ENCODE measurements around the gene ASB6. TPM values are rescaled to one million over a fixed set of nuclear protein-coding genes. Genes with fewer than 3 reads are reported as not detected.

ASB6 gene
- total and polyA plus RNA-seq, 2 of the 13 experiments (the other 11 are each of a cell fraction or from before 2014, with no cell fraction given), result 8.2 to 8.4 TPM

DNA sequence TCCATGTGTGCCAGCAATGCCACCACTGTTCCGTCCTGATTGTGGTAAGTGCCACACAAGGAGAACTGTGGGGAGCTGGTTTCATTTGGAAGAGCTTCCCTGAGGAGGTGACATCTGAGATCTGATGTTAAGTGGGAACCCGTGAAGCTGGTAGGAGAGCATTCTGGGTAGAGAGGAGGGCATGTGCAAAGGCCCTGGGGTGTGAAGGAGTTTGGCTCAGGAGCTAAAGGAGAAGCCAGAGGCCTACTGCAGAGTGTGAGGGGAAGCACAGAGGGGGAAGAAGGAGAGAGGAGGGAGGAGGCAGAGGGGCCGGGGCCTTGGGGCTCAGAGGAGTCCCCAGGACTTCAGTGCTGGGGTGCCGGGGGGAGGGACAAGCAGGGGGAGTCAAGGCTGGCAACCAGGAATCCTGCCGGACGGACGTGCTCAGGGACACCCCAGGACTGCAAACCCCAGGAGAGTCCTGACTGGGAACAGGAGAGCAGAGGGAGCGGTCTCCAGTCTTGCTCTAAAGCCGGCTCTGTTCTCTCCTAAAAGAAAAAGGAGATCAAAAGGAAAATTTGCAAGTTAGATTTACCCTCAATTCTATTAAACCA is 40.8 kb downstream of the ASB6 start:
- H3K9ac ChIP-seq (ENCODE audit: insufficient read depth, low read depth, low read length), result no peak overlapping the region
- H3K4me3 ChIP-seq (replicated peaks in 1 of 3; ENCODE audit: insufficient read depth in 1 of 3, low read depth in 2 of 3, low read length in 3 of 3), result no peak overlapping the region
- no peaks in the 10 kb centered on the region for H3K79me2 ChIP-seq (ENCODE audit: insufficient read depth, low read length)
- POLR2A ChIA-PET, result interaction anchor here (0.9 to 1.2 kb wide), 3 partner anchors 21 to 105 kb away, joined by 4 read pairs; no protein-coding TSS in a partner anchor
- H4K20me1 ChIP-seq (ENCODE audit: insufficient read depth, low read length), result no peaks in the 10 kb centered on the region
- H3K27ac ChIP-seq (ENCODE audit: extremely low read length, insufficient read depth, low read length), result no peak overlapping the region
- CTCF ChIA-PET (ENCODE audit: low intra/inter-chr PET ratio, low total read pairs), result no interaction called here
- no peak overlapping the region for H3K4me2 ChIP-seq (ENCODE audit: low read depth, low read length)
- BruUV-seq (replicated peaks), result no TSS peak
- DNase-seq (ENCODE audit: low spot score), result no peak
- H3K4me1 ChIP-seq (ENCODE audit: insufficient read depth, low read length), result peaks cover 85% of the 10 kb centered on the region
- WGBS (ENCODE audit: low lambda C conversion rate), result 86% methylated on average over 9 of the region's 9 CpGs
- no peak for FAIRE-seq
- in situ Hi-C loops (cut with HindIII; ENCODE audit: extremely low pct_ligation_motif_present, low pct_unique_long_range_greater_than_20kb) (no loop called here), intact Hi-C loops (cut with micrococcal nuclease; ENCODE audit: unreplicated experiment) (no loop called here)
- ATAC-seq, result no peak
- no peak overlapping the region for H2AFZ ChIP-seq (ENCODE audit: low read length)
- no peaks in the 10 kb centered on the region for H3K9me3 ChIP-seq (ENCODE audit: low read length)
- no peaks in the 10 kb centered on the region for H3K36me3 ChIP-seq (replicated peaks in 1 of 2; ENCODE audit: control insufficient read depth in 1 of 2, insufficient read depth in 2 of 2, low read length in 2 of 2)
- TF ChIP-seq HNRNPLL (IDR thresholded peaks at IDR 0.05; ENCODE audit: low read depth, low read length, poor library complexity, severe bottlenecking) (no peak), SSRP1 (CRISPR knock-in tag; IDR thresholded peaks at IDR 0.05) (no peak), ZMYM3 (CRISPR knock-in tag; IDR thresholded peaks at IDR 0.05) (peak; percentile 33; the same call in 1 of the 2 replicates)
- no peaks in the 10 kb centered on the region for H3K27me3 ChIP-seq (ENCODE audit: control insufficient read depth in 1 of 2, insufficient read depth in 2 of 2, low read length in 2 of 2)

DNA sequence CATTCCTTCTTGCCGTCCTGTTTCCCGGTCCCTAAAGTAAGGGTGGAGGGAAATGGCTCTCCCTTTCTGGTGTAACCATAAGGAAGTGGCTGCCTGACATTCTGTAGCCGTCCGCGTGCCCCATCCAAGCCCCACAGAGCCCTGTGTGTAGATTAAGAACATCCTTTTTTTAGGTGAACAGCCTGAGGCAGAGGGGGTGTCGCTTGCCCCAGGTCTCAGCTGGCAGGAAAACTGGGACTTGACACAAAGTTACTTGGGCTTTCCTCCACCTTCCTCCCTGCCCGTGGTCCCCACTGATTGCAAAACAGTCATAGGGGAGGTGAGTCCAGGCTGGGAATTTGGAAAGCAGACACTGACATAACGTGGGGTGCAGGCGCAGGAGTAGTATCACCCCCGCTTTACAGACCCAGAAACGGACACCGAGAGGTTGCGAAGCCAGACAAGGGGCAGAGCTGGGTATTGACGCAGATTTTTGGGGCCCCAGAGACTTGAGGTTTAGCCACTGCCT is 43.8 kb downstream of the ASB6 start:
- TSS peak; percentile 87 for BruUV-seq (replicated peaks)
- peaks cover 85% of the 10 kb centered on the region for H3K4me1 ChIP-seq (ENCODE audit: insufficient read depth, low read length)
- H3K36me3 ChIP-seq (replicated peaks in 1 of 2; ENCODE audit: control insufficient read depth in 1 of 2, insufficient read depth in 2 of 2, low read length in 2 of 2), result no peaks in the 10 kb centered on the region
- peak overlapping the region; percentile 85 for H3K4me2 ChIP-seq (ENCODE audit: low read depth, low read length)
- ATAC-seq (no peak), DNase-seq (ENCODE audit: low spot score) (no peak), FAIRE-seq (no peak)
- intact Hi-C loops (cut with micrococcal nuclease; ENCODE audit: unreplicated experiment), result no loop called here
- peak overlapping the region; percentile 99 for H3K27ac ChIP-seq (ENCODE audit: extremely low read length, insufficient read depth, low read length)
- H2AFZ ChIP-seq (ENCODE audit: low read length), result no peak overlapping the region
- no peaks in the 10 kb centered on the region for H3K79me2 ChIP-seq (ENCODE audit: insufficient read depth, low read length)
- H3K9ac ChIP-seq (ENCODE audit: insufficient read depth, low read depth, low read length), result peak overlapping the region; percentile 92
- H4K20me1 ChIP-seq (ENCODE audit: insufficient read depth, low read length), result no peaks in the 10 kb centered on the region
- no peaks in the 10 kb centered on the region for H3K9me3 ChIP-seq (ENCODE audit: low read length)
- 55% methylated on average over 14 of the region's 14 CpGs for WGBS (ENCODE audit: low lambda C conversion rate)
- in situ Hi-C loops (cut with HindIII; ENCODE audit: extremely low pct_ligation_motif_present, low pct_unique_long_range_greater_than_20kb), result no loop called here
- POLR2A ChIA-PET, result interaction anchor here (1.0 to 4.5 kb wide), 23 partner anchors 9 to 458 kb away, joined by 3 to 110 read pairs (median 10); partner anchors contain the start of genes C9orf50, IER5L and NTMT1
- no peaks in the 10 kb centered on the region for H3K27me3 ChIP-seq (ENCODE audit: control insufficient read depth in 1 of 2, insufficient read depth in 2 of 2, low read length in 2 of 2)
- CTCF ChIA-PET (ENCODE audit: low intra/inter-chr PET ratio, low total read pairs), result no interaction called here
- peak overlapping the region; percentile 15 to 76 (median 47); a peak in 5 of 6 replicates for H3K4me3 ChIP-seq (replicated peaks in 1 of 3; ENCODE audit: insufficient read depth in 1 of 3, low read depth in 2 of 3, low read length in 3 of 3)
- peak; percentile 52; the same call in 1 of the 2 replicates for TF ChIP-seq ZSCAN21 (CRISPR knock-in tag; IDR thresholded peaks at IDR 0.05; ENCODE audit: borderline replicate concordance)
- TF ChIP-seq NRL (CRISPR knock-in tag; IDR thresholded peaks at IDR 0.05; ENCODE audit: borderline replicate concordance), result 0 out of 2 replicates have a peak, but pooled peaks have one; percentile 6
- no peak for TF ChIP-seq ZNF562 (CRISPR knock-in tag; IDR thresholded peaks at IDR 0.05; ENCODE audit: borderline replicate concordance)
- TF ChIP-seq ZNF891 (CRISPR knock-in tag; IDR thresholded peaks at IDR 0.05), result peak; percentile 16; the same call in 1 of the 2 replicates
- TF ChIP-seq, protein P1, sequence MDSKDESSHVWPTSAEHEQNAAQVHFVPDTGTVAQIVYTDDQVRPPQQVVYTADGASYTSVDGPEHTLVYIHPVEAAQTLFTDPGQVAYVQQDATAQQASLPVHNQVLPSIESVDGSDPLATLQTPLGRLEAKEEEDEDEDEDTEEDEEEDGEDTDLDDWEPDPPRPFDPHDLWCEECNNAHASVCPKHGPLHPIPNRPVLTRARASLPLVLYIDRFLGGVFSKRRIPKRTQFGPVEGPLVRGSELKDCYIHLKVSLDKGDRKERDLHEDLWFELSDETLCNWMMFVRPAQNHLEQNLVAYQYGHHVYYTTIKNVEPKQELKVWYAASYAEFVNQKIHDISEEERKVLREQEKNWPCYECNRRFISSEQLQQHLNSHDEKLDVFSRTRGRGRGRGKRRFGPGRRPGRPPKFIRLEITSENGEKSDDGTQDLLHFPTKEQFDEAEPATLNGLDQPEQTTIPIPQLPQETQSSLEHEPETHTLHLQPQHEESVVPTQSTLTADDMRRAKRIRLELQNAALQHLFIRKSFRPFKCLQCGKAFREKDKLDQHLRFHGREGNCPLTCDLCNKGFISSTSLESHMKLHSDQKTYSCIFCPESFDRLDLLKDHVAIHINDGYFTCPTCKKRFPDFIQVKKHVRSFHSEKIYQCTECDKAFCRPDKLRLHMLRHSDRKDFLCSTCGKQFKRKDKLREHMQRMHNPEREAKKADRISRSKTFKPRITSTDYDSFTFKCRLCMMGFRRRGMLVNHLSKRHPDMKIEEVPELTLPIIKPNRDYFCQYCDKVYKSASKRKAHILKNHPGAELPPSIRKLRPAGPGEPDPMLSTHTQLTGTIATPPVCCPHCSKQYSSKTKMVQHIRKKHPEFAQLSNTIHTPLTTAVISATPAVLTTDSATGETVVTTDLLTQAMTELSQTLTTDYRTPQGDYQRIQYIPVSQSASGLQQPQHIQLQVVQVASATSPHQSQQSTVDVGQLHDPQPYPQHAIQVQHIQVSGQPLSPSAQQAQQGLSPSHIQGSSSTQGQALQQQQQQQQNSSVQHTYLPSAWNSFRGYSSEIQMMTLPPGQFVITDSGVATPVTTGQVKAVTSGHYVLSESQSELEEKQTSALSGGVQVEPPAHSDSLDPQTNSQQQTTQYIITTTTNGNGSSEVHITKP (CRISPR knock-in tag; IDR thresholded peaks at IDR 0.05; ENCODE audit: low read depth), result no peak; the same call in 1 of the 2 replicates
- TF ChIP-seq ZSCAN12 (CRISPR knock-in tag; IDR thresholded peaks at IDR 0.05), result no peak
- TF ChIP-seq ZNF34 (CRISPR knock-in tag; IDR thresholded peaks at IDR 0.05; ENCODE audit: borderline replicate concordance), result peak; percentile 11; the same call in 1 of the 2 replicates
- TF ChIP-seq POLR2A (IDR thresholded peaks at IDR 0.05; ENCODE audit: insufficient read depth in 1 of 2, low read depth in 2 of 2, low read length in 2 of 2), result 0 out of 4 replicates have a peak, but pooled peaks of 1 of the 2 experiments have one; percentile 32
- peak; percentile 19 for TF ChIP-seq POLR2G (IDR thresholded peaks at IDR 0.05; ENCODE audit: low read depth, low read length)
- 0 out of 2 replicates have a peak, but pooled peaks have one; percentile 2 for TF ChIP-seq ISX (CRISPR knock-in tag; conservative IDR thresholded peaks at IDR 0.05)
